A673 (cell line): Measurements from ENCODE around the gene SCCPDH.

Experiments used
- CTCF ChIP-seq: fragments of 300-800, 200-600 bp; sonication (generic); conservative IDR thresholded peaks from 2 replicates; pipeline ENCODE4 v1.5.1; 2017; ENCODE audit warnings: low read depth, mild to moderate bottlenecking, antibody characterized with exemption, low read length, moderate library complexity, mixed read lengths
- EZH2 ChIP-seq: fragments of 200-600 bp; sonication (generic); IDR thresholded peaks from 2 replicates; pipeline ENCODE4 v1.6.1; 2017; ENCODE audit warnings: borderline replicate concordance, low read depth, mild to moderate bottlenecking, mixed read lengths, antibody characterized with exemption, low read length; ENCODE audit not compliant: poor library complexity, severe bottlenecking

- TF ChIP-seq CTCF, result no peak
- TF ChIP-seq EZH2, result no peak
Measured at GRCh38 chr1:246748006-246748405, 23.8 kb downstream of the SCCPDH start.
